Heart right ventricle (tissue), 16 donors: ENCODE measurements around the gene SLC13A5. TPM values are rescaled to one million over a fixed set of nuclear protein-coding genes. Genes with fewer than 3 reads are reported as not detected.

Experiments
- ATAC-seq, 8 donors: fragments of 200-7000 bp; cut with Tn5 transposase; one replicate each; pipeline ENCODE4 v1.9.1; 2020; ENCODE audit warnings: mild to moderate bottlenecking in 8 of 8, moderate library complexity in 8 of 8, moderate number of reproducible peaks in 1 of 8
- DNase-seq, 2 donors: peaks; one replicate each; pipeline ENCODE4 v3.0.0-alpha.2; 2020
- H3K27ac ChIP-seq, 10 donors: fragments of 200-600 bp; sonication (generic) in 2 of 10; one replicate each; pipeline versions ENCODE4 v1.5.0 to v1.8.0; 2020 to 2022; ENCODE audit warnings: mild to moderate bottlenecking in 3 of 10
- H3K27me3 ChIP-seq, 7 donors: fragments of 200-600 bp; one replicate each; pipeline ENCODE4 v1.8.0; 2021 to 2022; ENCODE audit warnings: mild to moderate bottlenecking in 2 of 7
- H3K36me3 ChIP-seq, 9 donors: fragments of 200-600 bp; sonication (generic) in 1 of 9; one replicate each; pipeline versions ENCODE4 v1.5.0 to v1.8.0; 2020 to 2022; ENCODE audit warnings: mild to moderate bottlenecking in 2 of 9
- H3K4me1 ChIP-seq, 9 donors: fragments of 200-600 bp; sonication (generic) in 1 of 9; one replicate each; pipeline versions ENCODE4 v1.5.0 to v1.8.0; 2020 to 2022; ENCODE audit warnings: mild to moderate bottlenecking in 4 of 9
- H3K4me3 ChIP-seq, 10 donors: fragments of 200-600 bp; sonication (generic) in 2 of 10; one replicate each; pipeline versions ENCODE4 v1.5.0 to v1.8.0; 2020 to 2022; ENCODE audit warnings: mild to moderate bottlenecking in 7 of 10, moderate library complexity in 2 of 10
- H3K9me3 ChIP-seq, 11 donors: fragments of 200-600 bp in 10 of 11; sonication (generic) in 2 of 11; one replicate each; pipeline versions ENCODE4 v1.5.0 to v1.8.0; 2013 to 2022; ENCODE audit warnings: mild to moderate bottlenecking in 2 of 11, control low read depth in 1 of 11, moderate library complexity in 1 of 11
- CTCF ChIP-seq, 9 donors: fragments of 200-600 bp; sonication (generic) in 2 of 9; IDR thresholded peaks; one replicate each; pipeline versions ENCODE4 v1.5.0 to v1.8.0; 2021 to 2022; ENCODE audit warnings: antibody characterized with exemption in 9 of 9, mild to moderate bottlenecking in 5 of 9, moderate library complexity in 1 of 9
- WGBS, 2 donors: extraction: QIAGEN DNeasy Blood & Tissue Kit; methylation state at CpG; one replicate each; pipeline ENCODE4 v1.1.7; 2013; ENCODE audit warnings: inconsistent platforms in 1 of 2; 5-methylcytosine and 5-hydroxymethylcytosine counted together
- intact Hi-C, 10 donors: fragments of 100-400 bp; cut with DNase I; formaldehyde crosslinking; loops; one replicate each; pipeline versions ENCODE4 v1.11.1 to v1.14.2; 2022
- polyA plus RNA-seq, 2 donors: library from polyadenylated mRNA; stranded (reverse); fragments of 200-250 nt; gene quantifications; one replicate each; pipeline ENCODE4 v1.2.3, GENCODE V29; 2013
- total RNA-seq, 10 donors: library from RNA; stranded (reverse); fragmentation: NEBNext Ultra II Directional in 3 of 10; extraction: Animal tissue kit (Norgen Biotek cat#: 25700) in 3 of 10; gene quantifications; one replicate each; pipeline versions ENCODE4 v1.2.1 to v1.2.4, GENCODE V29; 2021 to 2023
- donor health status: Arrhythmogenic right ventricular cardiomyopathy.
- donor health status: ischemic (EF 13 %, LVEDD 7.1; RV severe dilation, severe dysfunction).
- donor health status: healthy with polysubstance abuse.
- donor health status: DM: no; HTN: yes; CAD: no.
- donor health status: DM: no; HTN: no; CAD: no.
- donor health status: ischemic (EF 25% LVEDD 6.9; RV normal size, moderate dysfunction).
- donor health status: ischemic (EF 25% LVEDD 5.7; RV mildly dilated, moderate dysfunction).
- donor health status: healthy.
- donor health status: DM: yes; HTN: yes; CAD: no.
- donor health status: Ischemic cardiomyopathy.
- donor health status: ischemic (EF 35%, LVEDD 5.7; RV mildly dilated, moderate dysfunction).
- donor health status: nonischemic (EF 11% LVEDD 7.7; RV severe dilation, severe dysfunction).
- donor health status: DM: yes; HTN: yes; CAD: no.
- donor health status: PGD.
- donor health status: ischemic (EF 29% LVEDD 5.4; RV normal size, mild dysfunction).
- donor health status: nonischemic (EF 23%, LVEDD 6.1; RV moderate dilation, normal function).

SLC13A5 gene
- total and polyA plus RNA-seq, 12 donors: 0.03 to 0.36 (median 0.17) TPM; not detected in 9

DNA sequence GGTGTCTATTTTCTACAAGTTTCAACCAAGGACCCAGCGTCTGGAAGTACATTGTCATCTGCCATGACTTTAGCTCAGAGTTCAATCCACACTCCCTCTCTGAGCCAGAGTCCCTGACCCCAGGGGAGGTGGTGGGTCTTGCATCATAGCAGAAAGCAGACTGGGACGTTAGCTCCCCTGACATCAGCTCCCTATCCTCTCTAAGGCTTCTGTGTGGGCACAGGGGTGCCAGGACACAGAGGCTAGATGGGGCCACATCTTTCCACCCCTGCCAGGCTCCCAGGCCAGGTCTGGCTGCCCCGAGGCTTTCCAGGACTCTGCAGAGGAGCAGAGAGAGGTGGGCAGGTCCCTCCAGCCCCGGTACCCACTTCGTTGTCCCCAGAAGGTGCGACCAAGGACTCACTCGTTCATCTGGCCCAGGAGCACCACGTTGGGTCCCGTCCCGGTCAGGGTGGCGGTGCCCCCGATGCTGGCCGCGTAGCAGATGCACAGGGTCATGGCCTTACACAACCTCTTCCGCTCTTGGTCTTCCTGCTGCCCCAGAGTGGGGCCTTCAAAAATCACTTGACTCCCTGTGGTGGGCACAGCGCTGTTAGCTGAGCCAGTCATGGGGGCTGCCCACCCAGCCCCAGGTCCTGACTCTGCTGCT, 10.5 kb downstream of the SLC13A5 start:
- Histone ChIP-seq H3K9me3 (no peaks in the 10 kb centered on the region), H3K4me1 (no peaks in the 10 kb centered on the region), H3K27ac (no peak overlapping the region), H3K27me3 (peaks cover 0 to 43% (median 29%) of the 10 kb centered on the region in 7 donors), H3K36me3 (no peaks in the 10 kb centered on the region), H3K4me3 (no peak overlapping the region)
- ATAC-seq: no peak
- intact Hi-C loops: no loop called here
- no peak for DNase-seq
- TF ChIP-seq CTCF (IDR thresholded peaks at IDR 0.05): no peak
- WGBS, 2 donors: 89% methylated on average over 16 of the region's 16 CpGs

DNA sequence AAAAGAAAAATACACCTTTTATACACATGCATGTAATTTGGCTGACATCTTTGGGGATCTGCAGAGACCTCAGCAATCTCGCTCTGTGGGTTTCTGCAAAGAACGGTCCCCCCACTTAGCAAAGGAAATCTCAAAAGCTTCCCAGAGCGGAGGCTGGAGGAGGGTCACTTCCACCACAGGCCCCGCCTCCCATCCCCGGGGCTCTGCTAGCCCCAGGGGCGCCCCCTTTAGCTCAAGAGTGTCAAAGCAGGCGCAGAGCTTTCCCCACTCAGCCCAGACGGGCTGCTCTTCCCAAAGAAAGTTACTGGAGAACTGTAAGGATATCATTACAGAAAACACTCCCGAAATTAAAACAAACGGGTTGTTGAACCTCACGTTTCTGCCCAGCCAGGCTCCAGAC, 11.4 kb downstream of the SLC13A5 start:
- no peak for ATAC-seq
- peaks cover 0 to 35% (median 20%) of the 10 kb centered on the region in 7 donors for H3K27me3 ChIP-seq
- no peaks in the 10 kb centered on the region for H3K4me1 ChIP-seq
- 22 to 23% methylated on average over 11 of the region's 11 CpGs for WGBS, 2 donors
- no peaks in the 10 kb centered on the region for H3K9me3 ChIP-seq
- no peaks in the 10 kb centered on the region for H3K36me3 ChIP-seq
- no peak overlapping the region for H3K4me3 ChIP-seq
- intact Hi-C loops: no loop called here
- no peak for DNase-seq
- peak in 8 of 9 donors; percentile 8 to 46 (median 30) for TF ChIP-seq CTCF (IDR thresholded peaks at IDR 0.05)
- H3K27ac ChIP-seq: no peak overlapping the region

- Histone ChIP-seq H3K4me3 (no peak overlapping the region), H3K4me1 (no peaks in the 10 kb centered on the region), H3K27ac (no peak overlapping the region), H3K9me3 (no peaks in the 10 kb centered on the region), H3K36me3 (no peaks in the 10 kb centered on the region), H3K27me3 (peaks cover 0 to 28% (median 12%) of the 10 kb centered on the region in 7 donors)
- TF ChIP-seq CTCF (IDR thresholded peaks at IDR 0.05): no peak
- ATAC-seq: no peak
- DNase-seq: no peak
- 76 to 83% methylated on average over 8 of the region's 8 CpGs for WGBS, 2 donors
- intact Hi-C loops: no loop called here
Observed at GRCh38 chr17:6700948-6701307, 12.2 kb downstream of the SLC13A5 start.

DNA sequence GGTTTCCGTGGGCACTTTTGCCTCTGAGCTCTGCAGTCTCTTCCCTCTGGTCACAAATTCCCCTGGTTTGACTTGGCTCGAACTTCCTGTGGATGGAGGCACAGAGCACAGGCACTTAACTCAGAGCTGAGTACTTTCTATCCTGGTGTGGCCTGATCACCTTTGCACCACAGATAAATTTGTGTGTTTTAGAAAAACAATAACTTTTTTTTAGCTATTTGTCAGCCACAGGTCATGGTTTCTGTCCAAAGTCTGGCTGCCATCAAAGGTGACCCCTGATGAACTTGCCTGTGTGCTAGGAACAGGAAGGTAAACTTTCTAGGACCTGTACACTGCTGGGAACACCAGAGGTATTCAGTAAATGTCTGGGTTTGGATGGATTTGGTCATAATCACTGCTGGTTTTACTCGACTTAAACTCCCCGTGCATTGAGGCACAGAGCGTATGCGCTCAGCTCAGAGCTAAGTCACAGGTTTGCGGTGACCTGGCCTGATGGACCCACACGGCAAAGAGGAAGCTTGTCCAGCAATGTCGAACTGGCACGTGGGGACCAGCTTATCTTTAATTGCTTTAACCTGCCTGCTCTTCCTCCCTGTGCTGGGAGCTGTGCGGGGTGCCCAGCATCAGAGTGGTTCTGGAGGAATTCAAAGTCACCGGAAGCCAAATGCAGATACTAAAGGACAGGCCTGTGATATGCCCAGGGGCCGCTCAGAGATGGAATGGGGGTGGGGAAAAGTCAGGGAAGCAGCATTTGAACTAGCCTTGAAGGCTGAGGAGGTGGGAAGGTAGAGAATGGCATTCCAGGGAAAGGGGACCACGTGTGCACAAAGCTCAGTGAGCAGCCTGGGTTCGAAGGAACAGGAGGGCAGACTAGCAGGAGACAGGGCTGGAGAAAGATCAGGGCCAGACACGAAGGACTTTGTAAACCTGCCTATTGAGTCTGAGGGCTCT, 12.9 kb downstream of the SLC13A5 start:
- no peak for TF ChIP-seq CTCF (IDR thresholded peaks at IDR 0.05)
- Histone ChIP-seq H3K4me1 (no peaks in the 10 kb centered on the region), H3K4me3 (no peak overlapping the region), H3K36me3 (no peaks in the 10 kb centered on the region), H3K27ac (no peak overlapping the region), H3K27me3 (peaks cover 0 to 28% (median 11%) of the 10 kb centered on the region in 7 donors), H3K9me3 (no peaks in the 10 kb centered on the region)
- ATAC-seq (no peak), DNase-seq (no peak)
- intact Hi-C loops: no loop called here
- WGBS, 2 donors: 63 to 66% methylated on average over 16 of the region's 16 CpGs
